A673 (cell line): ENCODE results near the gene C19orf67. TPM values are rescaled to one million over a fixed set of nuclear protein-coding genes. Genes with fewer than 3 reads are reported as not detected.
"Not testable (repeated sequence)": the region's sequence is repeated elsewhere in the genome, so short reads cannot be mapped to it uniquely, and the experiment has no call there.

ENCODE experiments used
- BruUV-seq: library from RNA; stranded (reverse); fragments of 400-500 nt; replicated peaks from 2 replicates; lab custom pipeline; 2021; lab: Mats Ljungman, UMichigan
- CTCF ChIA-PET: fragments of 300-600 bp; sonication (Branson Sonifier 250); formaldehyde crosslinking; loops from one replicate; lab custom pipeline; 2022; ENCODE audit warnings: antibody characterized with exemption; lab: Charles Lee
- POLR2A ChIA-PET: fragments of 300-600 bp; sonication (Branson Sonifier 250); formaldehyde crosslinking; loops from one replicate; lab custom pipeline; 2022; ENCODE audit warnings: antibody characterized with exemption; ENCODE audit not compliant: low non-redundant PET; lab: Charles Lee
- DNase-seq: peaks from one replicate; pipeline ENCODE4 v3.0.0-alpha.2; 2015; ENCODE audit warnings: low spot score
- H3K27ac ChIP-seq: fragments of 200-600 bp; sonication (generic); 2 replicates; pipeline ENCODE4 v1.5.1; 2016; ENCODE audit warnings: mixed run types, low read depth, mild to moderate bottlenecking, mixed read lengths, antibody characterized with exemption, low read length; ENCODE audit not compliant: poor library complexity, severe bottlenecking
- H3K27me3 ChIP-seq: fragments of 200-600 bp; sonication (generic); replicated peaks from 2 replicates; pipeline ENCODE4 v1.6.1; 2017; ENCODE audit warnings: mixed run types, low read depth, mild to moderate bottlenecking, mixed read lengths, antibody characterized with exemption, low read length; ENCODE audit not compliant: insufficient read depth, poor library complexity
- H3K36me3 ChIP-seq: fragments of 200-600 bp; sonication (generic); 2 replicates; pipeline ENCODE4 v1.6.1; 2016; ENCODE audit warnings: mixed run types, mild to moderate bottlenecking, mixed read lengths, antibody characterized with exemption, low read length; ENCODE audit not compliant: insufficient read depth, poor library complexity, severe bottlenecking
- H3K4me1 ChIP-seq: fragments of 200-600 bp; sonication (generic); 2 replicates; pipeline ENCODE4 v1.6.1; 2017; ENCODE audit warnings: mixed run types, mild to moderate bottlenecking, mixed read lengths, antibody characterized with exemption, low read length; ENCODE audit not compliant: insufficient read depth, poor library complexity, severe bottlenecking
- H3K4me3 ChIP-seq: fragments of 200-600 bp; sonication (generic); 2 replicates; pipeline ENCODE4 v1.5.1; 2016; ENCODE audit warnings: low read depth, mixed run types, mild to moderate bottlenecking, mixed read lengths, low read length; ENCODE audit not compliant: poor library complexity, severe bottlenecking
- H3K9me3 ChIP-seq: fragments of 200-600 bp; sonication (generic); 2 replicates; pipeline ENCODE4 v1.6.1; 2016; ENCODE audit warnings: mixed run types, low read depth, mild to moderate bottlenecking, mixed read lengths, antibody characterized with exemption, low read length; ENCODE audit not compliant: poor library complexity, severe bottlenecking
- CTCF ChIP-seq: fragments of 300-800, 200-600 bp; sonication (generic); conservative IDR thresholded peaks from 2 replicates; pipeline ENCODE4 v1.5.1; 2017; ENCODE audit warnings: low read depth, mild to moderate bottlenecking, antibody characterized with exemption, low read length, moderate library complexity, mixed read lengths
- EZH2 ChIP-seq: fragments of 200-600 bp; sonication (generic); IDR thresholded peaks from 2 replicates; pipeline ENCODE4 v1.6.1; 2017; ENCODE audit warnings: borderline replicate concordance, low read depth, mild to moderate bottlenecking, mixed read lengths, antibody characterized with exemption, low read length; ENCODE audit not compliant: poor library complexity, severe bottlenecking
- intact Hi-C: fragments of 100-400 bp; cut with micrococcal nuclease; formaldehyde crosslinking; loops from one replicate; pipeline ENCODE4 v1.10.0; 2022; ENCODE audit not compliant: unreplicated experiment
- total RNA-seq: library from RNA; stranded (reverse); gene quantifications from 2 replicates; pipeline ENCODE4 v1.2.3, GENCODE V29; 2021

C19orf67 gene
- total RNA-seq, 1 experiment from 2014 or later = not detected

DNA sequence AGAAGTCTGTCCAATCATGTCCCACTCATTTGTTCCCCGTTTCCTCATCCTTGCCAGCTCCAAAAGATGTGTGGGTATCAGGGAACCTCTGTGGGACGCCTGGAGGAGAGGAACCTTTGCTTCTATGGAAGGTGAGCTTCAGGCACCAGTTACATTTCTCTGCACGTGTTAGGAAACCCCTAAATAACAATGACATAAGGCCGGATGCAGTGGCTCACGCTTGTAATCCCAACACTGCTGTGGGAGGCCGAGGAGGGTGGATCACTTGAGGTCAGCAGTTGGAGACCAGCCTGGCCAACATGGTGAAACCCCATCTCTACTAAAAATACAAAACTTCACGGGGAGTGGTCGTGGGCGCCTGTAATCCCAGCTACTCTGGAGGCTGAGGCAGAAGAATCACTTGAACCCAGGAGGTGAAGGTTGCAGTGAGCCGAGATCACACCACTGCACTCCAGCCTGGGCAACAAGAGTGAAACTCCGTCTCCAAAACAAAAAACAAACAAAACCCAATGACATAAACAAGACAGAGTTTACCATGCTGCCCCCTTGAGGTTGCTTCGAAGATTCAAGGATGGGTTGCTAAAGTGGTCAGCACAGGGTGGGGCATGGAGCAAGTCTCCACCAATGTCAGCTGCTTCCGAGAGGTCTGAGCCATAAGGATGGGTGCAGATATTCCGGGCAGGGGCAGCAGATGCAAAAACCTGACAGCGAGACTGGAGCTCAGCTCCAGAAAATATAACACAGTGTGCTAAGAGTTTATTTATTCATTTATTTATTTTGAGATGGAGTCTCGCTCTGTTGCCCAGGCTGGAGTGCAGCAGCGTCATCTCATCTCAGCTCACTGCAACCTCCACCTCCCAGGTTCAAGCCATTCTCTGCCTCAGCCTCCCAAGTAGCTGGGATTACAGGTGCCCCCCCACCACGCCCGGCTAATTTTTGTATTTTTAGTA lies 42.6 kb downstream of the C19orf67 start:
- intact Hi-C loops, H3K4me3 ChIP-seq, H3K27me3 ChIP-seq, H3K36me3 ChIP-seq, BruUV-seq, H3K9me3 ChIP-seq, H3K4me1 ChIP-seq: not testable (repeated sequence)
- peak; percentile 74 for DNase-seq
- POLR2A ChIA-PET = interaction anchor here (0.5 to 0.6 kb wide), 2 partner anchors 14 to 18 kb away, joined by 3 read pairs; no protein-coding TSS in a partner anchor
- TF ChIP-seq CTCF = peak; percentile 69
- H3K27ac ChIP-seq = peak overlapping the region; percentile 32
- CTCF ChIA-PET = interaction anchor here (0.7 kb wide), 1 partner anchor 475 kb away, joined by 5 read pairs; the partner anchor contains the start of gene DNAJB1

DNA sequence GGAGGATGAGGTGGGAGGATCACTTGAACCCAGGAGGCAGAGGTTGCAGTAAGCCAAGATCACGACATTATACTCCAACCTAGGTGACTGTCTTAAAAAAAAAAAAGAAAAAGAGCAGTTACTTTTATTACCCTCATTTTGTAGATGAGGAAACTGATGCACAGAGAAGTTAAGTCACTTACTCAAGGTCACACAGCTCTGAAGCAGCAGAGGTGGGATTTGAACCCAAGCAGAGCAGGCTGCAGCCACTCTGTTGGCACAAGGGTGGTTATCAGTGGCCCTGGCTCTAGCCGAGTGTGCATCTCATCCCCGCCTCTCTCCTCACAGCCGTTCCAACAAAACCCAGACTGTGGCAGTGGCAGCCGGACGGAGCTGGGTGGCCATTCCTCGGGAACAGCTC lies 46.4 kb downstream of the C19orf67 start:
- ChIA-PET POLR2A (no interaction called here), CTCF (no interaction called here)
- no TSS peak for BruUV-seq
- no peaks in the 10 kb centered on the region for H3K9me3 ChIP-seq
- H3K4me3 ChIP-seq = no peak overlapping the region
- intact Hi-C loops = no loop called here
- no peaks in the 10 kb centered on the region for H3K27me3 ChIP-seq
- no peaks in the 10 kb centered on the region for H3K4me1 ChIP-seq
- no peak overlapping the region for H3K27ac ChIP-seq
- TF ChIP-seq EZH2 (no peak), CTCF (no peak)
- no peaks in the 10 kb centered on the region for H3K36me3 ChIP-seq
- DNase-seq = no peak

GRCh38 chr19:14035706-14036105 lies 49.9 kb downstream of the C19orf67 start:
- Histone ChIP-seq H3K4me3 (no peak overlapping the region), H3K27me3 (no peaks in the 10 kb centered on the region), H3K4me1 (no peaks in the 10 kb centered on the region), H3K27ac (no peak overlapping the region), H3K36me3 (no peaks in the 10 kb centered on the region), H3K9me3 (no peaks in the 10 kb centered on the region)
- intact Hi-C loops = no loop called here
- BruUV-seq = no TSS peak
- no peak for DNase-seq
- ChIA-PET POLR2A (no interaction called here), CTCF (no interaction called here)
- TF ChIP-seq EZH2 (no peak), CTCF (no peak)
